SH-SY5Y (cell line): ENCODE data around the gene ANKRD29.

Experiments
- GATA2 ChIP-seq: IDR thresholded peaks from 2 replicates; pipeline ENCODE4 v1.6.1; 2011; ENCODE audit warnings: mild to moderate bottlenecking, low read depth, low read length
- GATA3 ChIP-seq: IDR thresholded peaks from 2 replicates; pipeline ENCODE4 v1.6.1; 2011; ENCODE audit warnings: low read depth, mild to moderate bottlenecking, low read length, moderate library complexity

DNA sequence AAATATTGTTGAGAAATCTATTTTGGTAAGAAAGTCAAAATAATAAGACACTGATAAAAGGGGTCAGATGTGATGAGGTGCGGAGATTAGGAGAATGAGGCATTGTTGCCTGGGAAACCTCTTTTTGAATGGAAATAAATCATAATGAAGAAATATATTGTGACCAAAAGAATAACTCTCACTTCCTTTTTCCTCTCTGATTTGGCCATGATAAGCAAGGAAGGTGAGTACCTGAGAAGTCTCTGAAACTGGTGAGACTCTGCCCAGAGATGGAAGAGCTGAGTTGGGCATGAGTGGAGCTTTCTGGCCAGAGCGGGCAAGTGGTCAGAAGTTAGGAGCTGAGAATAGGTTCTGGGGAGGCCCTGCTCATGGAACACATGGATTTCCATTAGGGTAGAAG is 38.3 kb upstream of the ANKRD29 start:
- TF ChIP-seq GATA2 (no peak), GATA3 (no peak)
